IPS-NIHi7 (cell line): Measurements from ENCODE around the gene FSTL4.

Experiments
- DNase-seq: peaks from one replicate; pipeline ENCODE4 v3.0.0; 2012; ENCODE audit warnings: mixed read lengths; ENCODE audit errors: extremely low spot score

The FSTL4 gene

DNA sequence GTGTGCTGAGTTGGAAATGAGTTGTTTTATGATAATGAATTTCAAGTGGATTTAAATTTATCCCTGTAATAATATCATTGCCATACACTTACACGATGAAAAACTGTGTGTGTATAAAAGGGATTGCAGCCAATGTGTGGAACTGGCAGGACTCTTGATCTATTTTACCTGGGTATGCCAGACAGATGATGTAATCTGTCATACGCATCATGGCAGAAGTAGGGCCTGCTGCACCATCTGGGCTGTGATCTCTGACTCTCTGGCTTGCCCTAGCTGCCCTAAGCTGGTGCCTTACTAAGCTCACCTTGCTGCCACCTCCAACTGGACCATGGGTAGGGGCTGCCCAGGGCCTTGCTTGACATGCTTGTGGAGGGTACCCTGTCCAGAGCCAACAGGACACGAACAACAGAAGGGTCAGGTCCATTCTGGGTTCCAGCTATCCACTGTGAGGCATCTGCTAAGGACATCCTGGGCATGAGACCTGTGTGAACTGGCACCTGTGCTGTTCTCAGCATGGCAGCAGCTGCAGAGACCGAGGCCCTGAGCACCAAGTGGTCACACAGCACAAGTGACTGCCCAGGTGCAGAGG lies 184.2 kb downstream of the FSTL4 start:
- DNase-seq: no peak

DNA sequence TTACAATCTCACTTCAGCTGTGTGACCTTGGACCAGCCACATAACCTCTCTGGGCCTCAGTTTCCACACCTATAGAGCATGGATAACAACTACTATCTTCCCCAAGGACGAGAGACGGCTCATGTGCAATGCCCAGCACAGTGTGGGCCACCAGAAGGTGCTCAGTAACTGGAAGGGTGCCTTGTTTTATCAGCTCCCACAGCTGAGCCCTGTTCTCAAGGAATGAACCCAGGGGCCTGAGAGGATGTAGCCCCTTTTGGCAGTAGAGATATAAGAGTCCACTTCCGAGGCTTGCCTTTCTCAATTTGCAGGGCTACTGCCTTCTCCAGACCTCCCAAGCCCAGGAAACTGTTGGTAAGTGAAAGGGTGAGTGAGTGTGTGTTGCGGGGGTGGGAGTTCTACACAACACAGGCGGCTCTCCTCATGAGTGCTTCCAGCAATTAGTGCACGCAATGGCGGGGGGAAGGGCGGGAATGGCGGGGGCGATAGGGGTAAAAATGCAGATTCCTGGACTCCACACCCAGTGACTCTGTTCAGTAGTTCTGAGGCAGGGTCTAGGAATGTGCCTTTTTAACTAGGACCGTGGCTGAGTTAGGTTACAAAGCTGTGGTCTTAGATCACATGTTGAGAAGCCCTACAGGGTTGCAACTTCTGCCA lies 185.1 kb downstream of the FSTL4 start:
- DNase-seq: peak; percentile 28

DNA sequence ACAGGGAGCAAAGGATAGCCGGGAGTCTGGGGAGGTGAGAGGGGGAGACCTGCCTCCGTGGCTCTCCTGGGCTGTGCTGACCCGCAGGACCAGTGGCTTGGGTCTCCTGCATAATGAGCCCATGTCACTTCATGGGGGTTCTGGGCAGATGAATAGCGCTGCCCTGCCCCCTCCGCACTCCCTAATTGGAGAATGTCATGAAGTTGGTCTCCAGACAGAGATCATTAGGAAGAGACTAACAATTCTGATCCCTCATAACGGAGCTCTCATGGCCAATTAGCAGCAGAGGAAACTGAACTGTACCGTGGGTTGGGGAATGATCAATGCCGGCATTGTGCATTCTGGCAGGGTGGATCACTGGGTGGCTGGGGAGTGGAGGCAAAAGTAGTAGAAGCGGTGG lies 186.1 kb downstream of the FSTL4 start:
- no peak for DNase-seq

DNA sequence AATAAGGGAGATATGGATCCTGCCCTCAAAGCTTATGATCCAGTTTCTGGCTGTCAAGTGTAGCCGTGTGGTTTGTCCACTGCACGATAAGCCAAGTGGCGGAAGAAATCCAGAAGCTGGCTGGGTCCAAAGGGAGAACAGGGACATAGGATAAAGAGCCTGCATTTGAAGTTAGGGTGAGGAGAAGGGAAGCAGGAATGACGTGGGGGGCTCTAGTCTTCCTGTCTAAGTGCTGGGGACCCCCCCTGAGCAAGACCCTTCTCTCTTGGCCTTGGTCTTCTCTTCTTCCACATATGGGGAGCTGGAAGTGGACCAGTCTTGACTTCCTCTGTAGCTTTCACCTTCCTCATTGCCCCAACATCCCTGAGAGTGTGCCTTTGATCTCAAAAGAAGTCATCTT lies 186.6 kb downstream of the FSTL4 start:
- no peak for DNase-seq

DNA sequence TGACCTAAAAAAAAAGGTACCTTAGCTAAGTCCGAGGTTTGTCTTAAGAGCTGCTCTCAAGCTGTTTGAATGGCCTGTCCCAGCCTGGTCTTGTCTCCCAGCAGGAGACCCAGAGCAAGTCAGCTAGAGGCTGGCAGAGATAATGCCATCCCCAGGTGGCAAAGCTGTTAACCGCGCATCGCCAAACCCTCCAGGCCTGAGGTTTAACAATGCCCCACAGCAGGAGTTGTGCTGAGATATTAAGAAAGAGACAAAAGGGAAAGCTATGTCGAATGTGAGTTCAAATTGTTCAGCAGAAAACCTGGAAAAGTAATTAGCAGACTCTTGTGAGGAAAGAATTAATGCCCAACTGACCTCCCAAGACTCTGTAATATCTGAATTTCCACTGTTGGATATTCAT lies 187.1 kb downstream of the FSTL4 start:
- DNase-seq: no peak

DNA sequence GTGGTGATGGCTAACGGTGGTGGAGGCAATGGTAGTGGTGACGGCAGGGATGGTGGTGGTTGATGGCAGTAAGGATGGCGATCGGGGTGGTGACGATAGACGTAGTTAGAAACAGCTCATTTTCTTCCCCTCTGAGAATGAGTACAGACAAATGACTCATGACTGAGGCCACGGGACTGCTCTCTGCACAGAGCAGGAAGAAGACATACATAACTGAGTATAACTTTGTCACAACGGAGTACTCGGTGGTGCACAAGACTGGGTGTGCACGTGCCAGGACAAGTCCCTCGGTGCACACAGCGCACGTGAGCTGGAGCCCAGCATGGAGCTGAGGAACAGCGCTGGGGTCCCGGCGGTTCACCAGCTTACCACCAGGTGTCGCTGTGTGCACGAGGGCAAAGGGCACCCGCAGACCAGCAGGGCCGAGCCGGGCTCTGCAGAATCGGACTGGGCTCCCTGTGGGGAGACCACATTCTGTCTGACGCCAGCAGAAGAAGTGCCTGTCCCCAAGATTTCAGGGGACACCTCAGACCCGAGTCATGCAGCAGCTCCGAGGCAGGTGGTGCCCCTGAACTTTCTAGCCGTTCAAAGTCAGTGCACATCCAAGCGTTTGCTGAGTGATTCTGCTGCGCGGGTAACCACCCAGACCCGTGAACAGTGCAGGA lies 188.6 kb downstream of the FSTL4 start:
- peak; percentile 92 for DNase-seq

DNA sequence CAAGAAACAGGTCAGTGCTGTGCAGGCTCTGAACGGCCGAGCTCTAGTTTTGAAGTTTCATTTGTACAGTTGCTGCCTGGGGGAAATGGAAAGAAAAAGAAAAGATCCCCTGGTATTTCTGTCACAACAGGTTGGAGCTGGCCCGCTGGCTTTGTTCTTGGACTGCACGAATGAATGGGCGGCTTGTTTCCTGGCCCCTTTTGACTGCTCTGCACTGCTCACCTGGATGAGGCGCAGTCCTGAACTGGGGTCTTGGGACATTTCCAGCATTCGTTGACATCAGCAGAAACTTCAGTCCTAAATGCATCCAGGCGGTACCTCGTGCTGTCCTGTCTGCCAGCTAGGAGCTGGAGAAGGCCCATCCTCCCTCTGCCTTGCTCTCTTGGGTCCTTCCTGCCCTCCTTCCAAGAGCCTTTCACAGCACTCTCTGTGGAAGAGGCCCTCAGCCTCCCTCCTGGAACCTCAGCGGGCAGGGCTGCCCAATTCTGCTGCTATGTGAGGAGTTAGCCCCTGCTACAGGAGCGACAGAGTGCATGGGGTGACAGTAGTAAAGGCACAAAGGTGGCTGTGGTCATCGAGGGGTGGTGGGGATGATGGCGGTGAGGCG lies 189.2 kb downstream of the FSTL4 start:
- DNase-seq: no peak

DNA sequence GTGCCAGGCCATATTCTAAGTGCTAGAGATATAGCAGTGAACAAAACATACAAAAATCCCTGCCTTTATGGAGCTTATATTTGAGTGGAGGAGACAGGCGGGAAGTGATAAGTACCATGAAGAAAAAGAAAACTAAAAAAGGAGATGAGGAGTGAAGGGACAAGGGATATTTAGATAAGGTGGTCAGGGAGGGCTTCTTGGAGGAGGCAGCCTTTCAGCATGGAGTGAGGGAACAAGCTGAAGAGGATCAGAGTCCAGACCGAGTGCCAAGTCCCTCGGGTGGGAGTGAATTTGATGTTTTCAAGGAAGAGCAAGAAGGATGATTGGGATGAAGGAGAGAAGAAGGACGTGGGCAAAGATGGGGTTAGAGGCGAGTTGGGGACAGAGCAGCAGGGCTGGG lies 190.5 kb downstream of the FSTL4 start:
- no peak for DNase-seq

DNA sequence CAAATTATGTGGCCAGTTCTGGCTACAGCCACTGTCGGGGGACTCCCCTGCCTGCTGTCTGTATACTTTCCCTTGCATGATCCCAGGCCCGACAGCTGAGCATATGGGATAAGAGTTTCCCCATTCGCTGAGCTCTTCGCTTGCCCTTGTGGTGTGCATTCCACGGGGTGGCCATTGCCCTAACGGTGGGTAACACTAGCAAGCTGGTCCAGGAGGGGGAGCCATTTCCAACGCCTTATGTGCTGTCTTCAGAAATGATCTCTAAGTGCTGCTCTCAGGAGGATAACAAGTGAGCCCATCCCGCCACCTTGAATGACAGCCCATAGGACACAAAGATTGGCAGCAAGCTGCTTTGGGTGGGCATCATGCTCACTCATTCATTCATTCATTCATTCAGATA lies 190.9 kb downstream of the FSTL4 start:
- DNase-seq: peak; percentile 83

DNA sequence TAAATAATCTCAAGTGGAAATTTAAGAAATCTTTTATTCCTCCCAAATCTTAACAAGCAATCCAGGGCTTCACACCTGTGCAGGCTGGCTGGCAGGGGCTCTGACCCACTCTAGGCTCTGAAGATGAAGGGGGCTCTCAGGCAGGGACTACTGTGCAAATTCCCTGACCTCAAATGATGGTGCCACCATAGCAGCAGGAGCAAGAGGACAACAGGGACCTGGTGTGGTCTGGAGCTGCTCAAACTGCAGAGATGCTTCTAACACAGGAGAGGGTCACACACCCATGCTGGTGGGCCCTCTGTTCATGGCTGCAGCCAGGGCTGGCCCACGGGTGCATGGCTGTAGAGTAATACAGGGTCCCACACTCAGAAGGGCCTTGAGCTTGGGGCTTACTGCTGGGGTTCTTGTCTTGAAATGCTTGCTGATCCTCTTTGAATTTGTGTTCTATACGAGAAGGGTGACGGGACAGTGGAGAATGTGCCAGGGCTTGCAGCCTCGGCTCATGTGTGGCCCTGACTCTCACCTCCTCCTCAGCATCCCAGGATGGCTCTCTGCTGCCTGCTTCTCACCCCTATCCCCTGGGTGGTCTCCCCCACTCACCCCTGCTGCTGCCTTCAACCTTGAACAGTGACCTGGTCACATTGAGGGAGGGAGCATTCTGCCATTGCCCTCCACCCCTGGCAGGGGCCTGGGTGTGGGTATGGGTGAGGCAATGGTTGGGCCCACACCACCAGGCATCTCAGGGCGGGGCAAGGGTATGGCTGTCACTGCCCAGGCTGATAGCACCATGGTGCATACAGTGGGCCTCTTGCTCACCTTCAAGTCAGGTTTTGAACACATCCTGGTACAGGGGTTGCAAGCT lies 191.7 kb downstream of the FSTL4 start:
- no peak for DNase-seq

DNA sequence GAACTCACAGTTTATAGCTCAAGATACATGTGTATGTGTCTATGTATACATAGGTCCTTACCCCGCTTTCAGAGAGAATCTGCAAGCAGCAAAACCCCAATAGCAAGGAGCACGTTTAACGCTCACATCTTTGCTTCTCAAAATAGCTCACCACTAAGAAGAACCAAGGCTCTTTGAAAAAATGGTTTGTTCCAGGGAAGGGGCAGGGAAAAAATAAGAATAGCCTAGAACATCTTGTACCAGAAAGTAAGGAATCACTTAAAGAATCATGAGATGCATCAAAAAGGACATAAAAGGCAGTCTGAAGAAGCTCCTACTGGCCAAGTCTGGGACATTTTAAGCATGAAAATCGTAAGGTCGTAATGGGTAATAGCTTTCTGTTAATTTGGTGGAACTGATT lies 196.4 kb downstream of the FSTL4 start:
- no peak for DNase-seq

DNA sequence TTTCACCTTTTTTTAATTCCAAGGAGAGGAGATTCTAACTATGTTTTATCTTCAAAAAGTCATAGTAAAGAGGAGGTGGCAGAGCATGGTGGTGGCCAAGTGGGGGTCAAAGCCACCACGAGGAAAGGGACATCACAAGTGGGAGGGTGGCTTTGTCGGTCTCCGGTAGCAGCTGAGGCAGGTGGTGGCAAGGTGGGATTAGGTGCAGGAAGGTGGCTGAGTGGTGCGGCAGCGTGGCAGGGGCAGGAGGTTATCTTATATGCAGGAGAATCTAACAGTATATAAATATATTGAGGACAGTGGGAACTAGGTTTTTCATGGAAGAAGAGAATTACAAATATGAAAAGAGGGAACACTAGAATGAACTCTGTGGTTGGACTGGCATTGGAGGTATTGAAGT lies 196.8 kb downstream of the FSTL4 start:
- DNase-seq: no peak

DNA sequence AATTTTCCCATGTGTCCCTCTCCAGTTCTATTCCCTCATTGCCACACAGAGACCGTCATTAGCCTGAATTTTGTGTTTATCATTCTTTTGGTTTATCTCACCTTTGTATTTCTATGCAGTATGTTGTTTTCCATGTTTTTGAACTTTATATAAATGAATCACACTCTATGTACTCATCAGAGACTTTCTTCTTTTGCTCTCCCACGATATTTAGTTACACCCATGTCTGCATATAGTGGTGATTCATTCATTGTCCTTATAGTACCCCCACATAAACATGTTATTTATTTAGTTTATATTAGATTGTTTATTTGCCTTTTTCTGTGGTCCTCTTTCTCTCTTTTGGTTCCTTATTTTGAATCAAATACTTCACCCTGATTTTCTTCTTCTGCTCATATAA lies 199.7 kb downstream of the FSTL4 start:
- DNase-seq: no peak

DNA sequence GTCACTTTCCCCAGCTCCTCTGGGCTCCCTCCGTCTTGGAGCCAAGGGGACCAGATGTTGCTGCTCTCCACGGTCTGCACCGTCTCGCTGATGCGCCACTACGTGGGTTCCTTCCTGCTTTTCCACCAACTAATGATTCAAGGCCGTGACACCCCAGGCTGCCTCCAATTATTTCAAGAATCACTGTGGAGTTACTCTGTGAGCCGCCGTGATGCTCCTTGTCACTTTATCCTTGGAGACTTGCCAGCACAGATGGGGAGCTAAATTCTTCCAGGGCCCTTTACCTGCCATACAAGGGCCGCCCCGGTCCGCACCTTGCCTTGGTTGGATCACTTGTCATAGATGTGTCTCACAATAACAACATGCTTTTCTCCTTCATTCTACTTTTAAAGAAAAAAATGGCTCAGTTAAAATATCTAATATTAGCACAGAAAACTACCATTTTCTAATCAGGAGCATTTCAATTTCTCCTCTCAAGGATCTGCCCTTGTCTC lies 202.0 kb downstream of the FSTL4 start:
- no peak for DNase-seq

DNA sequence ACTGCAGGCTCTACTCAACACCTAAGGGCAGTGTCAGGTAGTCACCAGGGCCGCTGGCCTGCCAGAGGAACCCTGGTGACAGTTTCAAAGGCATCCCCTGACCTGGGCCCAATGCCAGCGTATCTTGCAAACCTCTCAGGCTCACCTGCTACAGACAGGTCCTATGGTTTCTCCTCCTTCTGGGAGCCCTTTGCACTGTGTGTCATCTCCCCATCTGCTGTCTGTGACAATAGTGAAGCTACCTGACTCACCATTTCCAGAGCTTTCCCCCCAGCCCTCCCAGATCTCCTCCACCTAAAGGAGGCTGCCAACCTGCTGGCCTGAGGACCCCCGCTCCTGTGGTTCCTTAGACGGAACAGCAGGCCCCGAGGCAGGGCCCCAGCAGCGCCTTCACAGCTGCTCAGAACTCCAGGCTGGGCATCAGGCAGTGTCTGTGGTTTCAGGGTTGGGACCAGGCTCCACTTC lies 203.1 kb downstream of the FSTL4 start:
- no peak for DNase-seq

DNA sequence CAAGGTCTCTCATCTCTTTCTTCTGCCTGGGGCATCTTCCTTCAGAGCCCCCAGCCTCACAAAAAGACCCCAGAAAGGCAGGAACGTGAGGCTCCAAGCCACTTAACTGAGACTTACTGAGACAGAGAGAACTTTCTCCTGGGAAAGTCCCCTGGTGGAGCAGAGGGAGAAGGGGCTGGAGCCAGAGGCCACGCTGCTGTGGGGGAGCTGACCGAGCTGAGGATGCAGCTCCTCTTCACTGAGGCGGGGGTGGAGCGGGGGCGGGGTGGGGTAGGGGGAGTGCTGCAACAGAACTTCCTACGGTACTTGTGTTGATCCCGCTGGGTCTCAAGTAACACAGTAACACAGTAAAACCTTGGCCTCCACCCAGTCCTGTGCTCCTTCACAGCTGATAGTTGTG lies 204.0 kb downstream of the FSTL4 start:
- DNase-seq: no peak

DNA sequence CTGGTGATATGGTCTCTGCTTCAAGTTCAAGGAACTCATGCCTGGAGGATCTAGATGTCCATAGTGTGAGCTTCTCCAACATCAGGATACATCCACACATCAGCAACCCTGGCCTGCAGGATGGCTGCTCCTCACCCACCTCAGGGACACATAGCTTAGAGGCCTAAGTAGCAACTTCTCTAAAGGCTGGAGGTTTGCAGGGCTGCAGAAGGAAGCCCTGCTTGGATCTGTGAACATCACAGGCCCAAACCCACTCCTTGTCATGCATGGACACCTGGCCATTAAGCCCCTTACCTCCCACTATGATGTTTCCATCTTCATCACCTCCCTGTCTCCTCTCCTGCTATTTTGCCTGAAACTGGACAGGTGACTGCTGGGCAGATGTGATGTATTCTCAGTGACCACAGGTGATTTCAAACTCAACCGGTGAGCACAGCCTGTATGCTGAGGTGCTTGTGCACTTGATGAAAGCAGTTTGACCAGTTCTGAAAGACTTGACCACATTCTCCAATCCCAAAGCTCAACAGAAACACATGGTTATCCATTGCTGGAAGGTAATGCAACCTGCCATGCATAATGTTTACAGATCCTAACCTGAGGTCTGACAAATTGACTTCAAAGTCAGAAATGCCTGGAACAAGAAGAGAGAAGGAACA lies 205.2 kb downstream of the FSTL4 start:
- DNase-seq: no peak

DNA sequence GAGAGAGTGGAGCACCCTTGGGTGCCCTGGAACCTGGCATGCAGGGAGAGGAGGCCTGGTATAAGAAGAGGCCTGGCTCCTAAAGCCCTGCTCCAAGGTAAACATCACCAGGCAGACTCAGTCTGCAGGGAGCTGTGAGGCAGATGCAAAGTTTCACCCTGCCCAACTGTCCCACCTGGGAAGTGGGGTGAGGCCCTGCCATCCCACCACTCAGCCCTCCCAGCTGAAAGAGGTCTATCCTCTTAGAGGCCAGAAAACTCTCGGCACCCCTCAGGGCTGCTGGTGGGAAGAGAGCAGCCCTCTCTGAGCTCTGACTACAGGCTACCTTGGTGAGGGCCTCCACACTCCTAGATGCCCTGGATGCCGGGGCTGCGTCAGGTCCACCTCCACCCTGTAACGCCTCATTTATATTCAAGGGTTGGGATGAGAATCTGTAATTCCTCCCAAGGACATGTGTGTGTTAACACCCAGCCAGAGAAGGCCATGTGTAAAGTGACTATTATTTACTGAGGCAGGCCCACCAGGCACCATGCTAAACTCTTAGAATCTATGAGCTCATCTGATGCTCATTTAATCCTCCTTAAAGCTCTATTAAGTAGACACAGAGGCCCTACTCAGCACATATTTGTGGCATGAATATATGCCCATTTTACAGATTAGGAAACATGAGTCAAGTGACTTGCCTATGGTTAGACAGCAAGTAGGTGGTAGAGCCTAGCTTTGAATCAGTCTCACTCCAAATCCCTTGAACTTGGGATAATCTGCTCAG lies 205.9 kb downstream of the FSTL4 start:
- DNase-seq: no peak

DNA sequence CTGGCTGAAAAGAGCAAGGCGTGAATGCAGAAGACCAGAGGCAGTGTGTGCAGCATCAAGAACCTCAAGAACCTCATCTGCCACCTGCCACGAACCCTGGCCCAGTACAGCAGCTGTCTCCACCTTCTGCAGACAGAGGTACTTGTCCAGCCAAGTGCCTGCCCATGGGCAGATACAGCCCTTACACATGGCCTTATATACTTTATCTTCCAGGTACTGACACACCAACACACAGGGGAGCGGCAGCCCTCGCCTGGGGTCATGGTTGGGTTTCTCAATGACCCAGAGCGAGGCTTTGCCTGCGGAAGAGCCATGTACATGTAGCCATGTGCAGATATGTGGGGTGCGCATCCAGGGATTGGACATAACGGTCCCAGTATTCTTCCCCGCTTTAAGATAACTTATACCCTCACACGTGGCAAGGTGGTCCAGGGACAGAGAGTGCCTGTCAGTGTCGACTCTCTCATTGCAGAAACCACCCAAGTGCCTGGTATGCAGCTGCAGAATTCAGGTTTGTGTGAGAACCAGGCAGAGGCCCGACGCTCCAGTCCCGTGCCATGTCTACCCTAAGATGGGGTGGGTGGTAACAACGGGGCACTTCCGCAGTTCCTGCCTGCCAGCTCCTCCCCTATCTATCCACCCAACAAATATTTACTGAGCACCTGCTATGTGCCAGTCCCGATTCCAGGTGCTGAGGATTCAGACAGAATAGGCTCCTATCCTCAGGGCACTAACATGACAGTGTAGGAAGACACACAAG lies 206.9 kb downstream of the FSTL4 start:
- DNase-seq: no peak

DNA sequence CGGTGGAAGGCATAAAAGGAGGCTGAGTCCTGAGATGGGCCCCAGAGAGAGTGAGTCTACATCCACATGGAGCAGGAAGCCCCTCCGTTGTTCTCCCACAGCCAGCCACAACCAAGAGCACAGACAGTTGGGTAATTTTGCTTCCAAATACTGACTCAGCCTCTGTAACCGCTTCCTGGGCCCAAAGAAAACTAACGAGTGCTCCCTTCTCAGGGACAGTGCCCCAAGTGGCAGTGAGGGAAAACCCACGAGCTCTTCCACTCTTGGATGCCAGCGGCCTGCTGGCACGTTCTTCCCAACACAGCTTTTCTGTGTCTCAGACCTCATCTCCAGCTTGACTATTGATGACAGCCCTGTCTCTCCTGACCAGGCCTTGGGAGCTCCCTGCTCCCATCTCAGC lies 207.6 kb downstream of the FSTL4 start:
- peak; percentile 38 for DNase-seq
